ENCODE data around the gene SMARCC2. TPM values are rescaled to one million over a fixed set of nuclear protein-coding genes. Genes with fewer than 3 reads are reported as not detected.
A peak's percentile ranks its signal among the peaks of the same experiment; 100 is the strongest.

SMARCC2 gene
- total and polyA plus RNA-seq, 2 of the 13 experiments (the other 11 are each of a cell fraction or from before 2014, with no cell fraction given): 21.3 to 24.1 TPM

GRCh38 chr12:56206452-56207166, 17.3 kb upstream of the SMARCC2 start (continued):
- TF ChIP-seq IRF2 (CRISPR knock-in tag; IDR thresholded peaks at IDR 0.05) (0 out of 2 replicates have a peak, but pooled peaks have one; percentile 31), ZNF710 (CRISPR knock-in tag; IDR thresholded peaks at IDR 0.05; ENCODE audit: borderline replicate concordance) (no peak), XRCC5 (optimal IDR thresholded peaks at IDR 0.05; ENCODE audit: low read length) (peak; percentile 78), BRCA1 (CRISPR knock-in tag; IDR thresholded peaks at IDR 0.05) (no peak), CC2D1A (CRISPR knock-in tag; IDR thresholded peaks at IDR 0.05) (no peak), ZNF768 (CRISPR knock-in tag; IDR thresholded peaks at IDR 0.05) (no peak), GABPB1 (CRISPR knock-in tag; IDR thresholded peaks at IDR 0.05) (no peak), MBD4 (IDR thresholded peaks at IDR 0.05; ENCODE audit: borderline replicate concordance, low read length) (no peak), STAG1 (CRISPR knock-in tag; IDR thresholded peaks at IDR 0.05) (peak; percentile 76), HBP1 (CRISPR knock-in tag; IDR thresholded peaks at IDR 0.05; ENCODE audit: low read depth) (0 out of 2 replicates have a peak, but pooled peaks have one; percentile 36), KMT2B (CRISPR knock-in tag; IDR thresholded peaks at IDR 0.05) (0 out of 2 replicates have a peak, but pooled peaks have one; percentile 31), FOXA3 (CRISPR knock-in tag; IDR thresholded peaks at IDR 0.05) (no peak; the same call in 1 of the 2 replicates), CENPX (CRISPR knock-in tag; IDR thresholded peaks at IDR 0.05) (no peak), KDM2A (CRISPR knock-in tag; IDR thresholded peaks at IDR 0.05; ENCODE audit: borderline replicate concordance, low read depth) (peak; percentile 20; the same call in 1 of the 2 replicates), ZBTB33 (CRISPR knock-in tag; IDR thresholded peaks at IDR 0.05) (peak; percentile 34; the same call in 1 of the 2 replicates), TBL1XR1 (IDR thresholded peaks at IDR 0.05; ENCODE audit: borderline replicate concordance, low read length, partially characterized antibody) (no peak), ZNF687 (CRISPR knock-in tag; IDR thresholded peaks at IDR 0.05) (peak; percentile 39), ZNF550 (CRISPR knock-in tag; IDR thresholded peaks at IDR 0.05; ENCODE audit: borderline replicate concordance) (0 out of 2 replicates have a peak, but pooled peaks have one; percentile 55), FOXA1 (IDR thresholded peaks at IDR 0.05) (no peak), FOXA1 (CRISPR knock-in tag; IDR thresholded peaks at IDR 0.05) (peak; percentile 65), FOXP1 (IDR thresholded peaks at IDR 0.05) (no peak), FOXP1 (CRISPR knock-in tag; IDR thresholded peaks at IDR 0.05) (no peak)
